ENCODE results near the gene NEUROD1. TPM values are rescaled to one million over a fixed set of nuclear protein-coding genes. Genes with fewer than 3 reads are reported as not detected.

The NEUROD1 gene
- total RNA-seq (ENCODE audit: low replicate concordance), result not detected in 2 replicates

DNA sequence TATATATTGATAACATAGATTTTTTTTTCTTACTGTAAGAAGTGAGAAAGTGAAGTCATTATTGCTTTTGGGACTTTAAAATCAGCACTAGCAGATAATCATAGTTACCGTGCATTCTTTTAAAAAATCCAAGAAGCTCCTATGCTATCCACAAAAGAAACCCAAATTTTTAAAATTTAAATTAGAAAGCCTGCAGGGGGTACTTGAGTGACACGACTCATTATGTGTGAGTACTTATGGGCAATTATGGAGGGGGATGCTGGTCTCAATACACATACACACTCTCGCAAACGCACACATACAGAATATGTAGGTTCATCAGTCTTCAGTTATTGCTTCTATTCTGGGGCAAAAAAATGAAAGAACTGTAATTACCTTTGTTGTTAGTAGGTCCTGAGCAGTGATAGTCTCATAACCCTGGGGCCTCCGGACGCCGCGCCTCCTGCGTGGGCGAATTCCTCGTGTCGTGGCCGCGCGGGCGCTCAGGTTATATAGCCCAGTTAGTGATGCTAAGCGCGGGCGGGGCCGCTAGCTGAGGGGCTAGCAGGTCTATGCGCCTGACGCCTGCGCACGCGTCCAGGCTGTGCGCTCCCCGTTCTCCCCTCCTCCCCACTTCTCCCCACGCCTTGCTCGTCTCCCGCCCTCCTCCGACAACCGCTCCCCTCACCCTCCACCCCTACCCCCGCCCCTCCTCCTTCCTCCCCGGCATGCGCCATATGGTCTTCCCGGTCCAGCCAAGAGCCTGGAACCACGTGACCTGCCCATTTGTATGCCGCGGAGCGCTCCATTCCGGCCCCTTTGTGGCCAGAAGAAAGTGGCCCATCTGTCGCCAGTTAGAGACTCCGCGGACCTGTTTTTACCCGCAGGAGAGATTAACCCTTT is at the start of gene NEUROD1:
TSS of gene NEUROD1 (minus strand) at position 463 of the 882 bp plus-strand sequence. CDS start 1,657 bp downstream, outside the sequence.
- Mint-ChIP-seq H3K4me3 (peak within 1 kb of the TSS; percentile 84), H3K27me3 (ENCODE audit: insufficient read depth, low read depth) (peaks cover 78% of the 10 kb centered on the region), H3K9me3 (no peaks in the 10 kb centered on the region), H3K4me1 (peaks cover 48% of the 10 kb centered on the region), H3K36me3 (no peaks in the 10 kb centered on the region), H3K27ac (no peak within 1 kb of the TSS)
- Histone ChIP-seq H3K27ac (no peak within 1 kb of the TSS), H3K27me3 (peaks cover 100% of the 10 kb centered on the region), H3K4me2 (peak within 1 kb of the TSS; percentile 76), H3K4me3 (peak within 1 kb of the TSS; percentile 39), H4K20me1 (ENCODE audit: low read depth) (peaks cover 85% of the 10 kb centered on the region), H3K9me3 (ENCODE audit: low read depth) (no peaks in the 10 kb centered on the region), H3K9ac (no peak within 1 kb of the TSS), H2AFZ (replicated peaks) (no peak within 1 kb of the TSS), H3F3A (ENCODE audit: low read depth) (peaks cover 12% of the 10 kb centered on the region), H3K4me1 (peaks cover 15% of the 10 kb centered on the region), H3K36me3 (no peaks in the 10 kb centered on the region), H3K79me2 (ENCODE audit: low read depth) (no peaks in the 10 kb centered on the region)
- TF ChIP-seq, protein P1, sequence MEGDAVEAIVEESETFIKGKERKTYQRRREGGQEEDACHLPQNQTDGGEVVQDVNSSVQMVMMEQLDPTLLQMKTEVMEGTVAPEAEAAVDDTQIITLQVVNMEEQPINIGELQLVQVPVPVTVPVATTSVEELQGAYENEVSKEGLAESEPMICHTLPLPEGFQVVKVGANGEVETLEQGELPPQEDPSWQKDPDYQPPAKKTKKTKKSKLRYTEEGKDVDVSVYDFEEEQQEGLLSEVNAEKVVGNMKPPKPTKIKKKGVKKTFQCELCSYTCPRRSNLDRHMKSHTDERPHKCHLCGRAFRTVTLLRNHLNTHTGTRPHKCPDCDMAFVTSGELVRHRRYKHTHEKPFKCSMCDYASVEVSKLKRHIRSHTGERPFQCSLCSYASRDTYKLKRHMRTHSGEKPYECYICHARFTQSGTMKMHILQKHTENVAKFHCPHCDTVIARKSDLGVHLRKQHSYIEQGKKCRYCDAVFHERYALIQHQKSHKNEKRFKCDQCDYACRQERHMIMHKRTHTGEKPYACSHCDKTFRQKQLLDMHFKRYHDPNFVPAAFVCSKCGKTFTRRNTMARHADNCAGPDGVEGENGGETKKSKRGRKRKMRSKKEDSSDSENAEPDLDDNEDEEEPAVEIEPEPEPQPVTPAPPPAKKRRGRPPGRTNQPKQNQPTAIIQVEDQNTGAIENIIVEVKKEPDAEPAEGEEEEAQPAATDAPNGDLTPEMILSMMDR (IDR thresholded peaks at IDR 0.05), result no peak
- TF ChIP-seq EZH2phosphoT487 (IDR thresholded peaks at IDR 0.05), result peak; percentile 17
- DNase-seq (ENCODE audit: low spot score), result peak; percentile 86

DNA sequence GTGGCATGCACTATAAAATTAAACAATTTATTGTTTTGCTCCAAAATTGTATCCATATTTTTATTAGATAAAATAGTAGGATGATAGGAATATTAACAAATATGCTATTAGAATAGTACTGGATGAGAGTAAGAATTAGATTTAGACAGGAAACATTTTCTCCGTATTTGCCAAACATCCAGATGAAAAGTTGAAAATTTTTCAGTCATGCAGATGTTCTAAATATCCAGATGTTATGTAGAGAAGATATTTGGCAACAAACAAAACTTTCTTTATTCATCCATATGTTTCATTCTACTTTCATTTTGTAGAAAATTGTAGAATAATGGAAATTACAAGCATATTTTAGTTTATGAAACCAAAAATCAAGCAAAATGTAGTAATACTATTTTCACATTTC is 45.2 kb upstream of the NEUROD1 start:
- Mint-ChIP-seq H3K27me3 (ENCODE audit: insufficient read depth, low read depth) (peaks cover 2% of the 10 kb centered on the region), H3K36me3 (no peaks in the 10 kb centered on the region), H3K9me3 (peaks cover 3% of the 10 kb centered on the region), H3K4me1 (no peaks in the 10 kb centered on the region), H3K27ac (no peak overlapping the region), H3K4me3 (no peak overlapping the region)
- H2AFZ ChIP-seq (replicated peaks), result no peak overlapping the region
- peaks cover 3% of the 10 kb centered on the region for H3K27me3 ChIP-seq
- no peaks in the 10 kb centered on the region for H4K20me1 ChIP-seq (ENCODE audit: low read depth)
- H3K36me3 ChIP-seq, result no peaks in the 10 kb centered on the region
- H3K4me1 ChIP-seq, result no peaks in the 10 kb centered on the region
- no peak for TF ChIP-seq EZH2phosphoT487 (IDR thresholded peaks at IDR 0.05)
- TF ChIP-seq, protein P1 (IDR thresholded peaks at IDR 0.05), result no peak
- no peak for TF ChIP-seq EZH2 (IDR thresholded peaks at IDR 0.05)
- no peaks in the 10 kb centered on the region for H3K79me2 ChIP-seq (ENCODE audit: low read depth)
- DNase-seq (ENCODE audit: low spot score), result no peak
- no peak overlapping the region for H3K9ac ChIP-seq
- no peak overlapping the region for H3K27ac ChIP-seq
- H3K4me2 ChIP-seq, result no peak overlapping the region
- no peak overlapping the region for H3K4me3 ChIP-seq
- no peaks in the 10 kb centered on the region for H3K9me3 ChIP-seq (ENCODE audit: low read depth)
- no peaks in the 10 kb centered on the region for H3F3A ChIP-seq (ENCODE audit: low read depth)

DNA sequence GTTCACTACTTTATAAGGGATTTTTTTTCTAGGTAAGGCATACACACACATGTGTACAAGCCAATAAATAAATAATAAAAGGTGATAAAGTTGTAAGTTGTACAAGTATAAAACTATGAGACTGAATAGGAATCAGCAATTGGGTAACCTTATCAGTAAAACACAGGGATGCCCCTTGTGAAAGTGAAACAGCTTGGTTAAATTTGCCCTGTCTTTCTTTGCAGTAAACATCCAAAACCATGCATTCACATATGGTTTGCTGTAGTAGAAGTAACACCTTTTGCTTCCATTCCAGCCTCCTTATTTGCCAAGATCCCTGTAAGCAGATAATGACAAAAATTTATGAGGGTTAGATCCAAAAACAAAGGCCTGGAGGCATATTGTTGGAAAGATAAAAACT is 44.3 kb upstream of the NEUROD1 start:
- no peak overlapping the region for H3K9ac ChIP-seq
- no peaks in the 10 kb centered on the region for H3K9me3 ChIP-seq (ENCODE audit: low read depth)
- H3K36me3 Mint-ChIP-seq, result no peaks in the 10 kb centered on the region
- no peaks in the 10 kb centered on the region for H3K79me2 ChIP-seq (ENCODE audit: low read depth)
- peaks cover 3% of the 10 kb centered on the region for H3K9me3 Mint-ChIP-seq
- no peak overlapping the region for H3K4me3 ChIP-seq
- H3K27me3 ChIP-seq, result peaks cover 3% of the 10 kb centered on the region
- H3F3A ChIP-seq (ENCODE audit: low read depth), result no peaks in the 10 kb centered on the region
- no peak for DNase-seq (ENCODE audit: low spot score)
- TF ChIP-seq EZH2phosphoT487 (IDR thresholded peaks at IDR 0.05) (no peak), EZH2 (IDR thresholded peaks at IDR 0.05) (no peak)
- TF ChIP-seq, protein P1 (IDR thresholded peaks at IDR 0.05), result no peak
- H3K4me1 Mint-ChIP-seq, result no peaks in the 10 kb centered on the region
- no peak overlapping the region for H3K27ac ChIP-seq
- H3K27me3 Mint-ChIP-seq (ENCODE audit: insufficient read depth, low read depth), result no peaks in the 10 kb centered on the region
- H4K20me1 ChIP-seq (ENCODE audit: low read depth), result no peaks in the 10 kb centered on the region
- H3K4me1 ChIP-seq, result no peaks in the 10 kb centered on the region
- H2AFZ ChIP-seq (replicated peaks), result no peak overlapping the region
- H3K36me3 ChIP-seq, result no peaks in the 10 kb centered on the region
- no peak overlapping the region for H3K27ac Mint-ChIP-seq
- no peak overlapping the region for H3K4me3 Mint-ChIP-seq
- no peak overlapping the region for H3K4me2 ChIP-seq

Measured in neural progenitor cell (in vitro differentiated cells).